Right forelimb (tissue), 1 donor: Measurements from ENCODE around the gene CLK4.

ENCODE experiments used
- DNase-seq: peaks from one replicate; pipeline ENCODE4 v3.0.0-alpha.2; 2018

Gene CLK4

GRCh38 chr5:178583279-178583678 lies 43.6 kb downstream of the CLK4 start:
- DNase-seq, result no peak

- no peak for DNase-seq
These were observed 44.6 kb downstream of the CLK4 start for GRCh38 chr5:178582291-178582690.

GRCh38 chr5:178581621-178582020 lies 45.2 kb downstream of the CLK4 start:
- DNase-seq, result no peak

GRCh38 chr5:178580271-178580955 lies 46.4 kb downstream of the CLK4 start:
- DNase-seq, result no peak

GRCh38 chr5:178577944-178578343 lies 48.9 kb downstream of the CLK4 start:
- DNase-seq, result no peak

- DNase-seq, result peak; percentile 50
These were observed 49.4 kb downstream of the CLK4 start for GRCh38 chr5:178577376-178577839.

GRCh38 chr5:178576591-178577351 lies 50.1 kb downstream of the CLK4 start:
- DNase-seq, result peak; percentile 66

GRCh38 chr5:178573216-178573615 lies 53.6 kb downstream of the CLK4 start:
- DNase-seq, result no peak

- no peak for DNase-seq
These were observed 54.2 kb downstream of the CLK4 start for GRCh38 chr5:178572617-178573016.

- no peak for DNase-seq
These were observed 57.4 kb downstream of the CLK4 start for GRCh38 chr5:178569485-178569884.

GRCh38 chr5:178564811-178565550 lies 61.9 kb downstream of the CLK4 start:
- no peak for DNase-seq

- DNase-seq, result no peak
These were observed 62.5 kb downstream of the CLK4 start for GRCh38 chr5:178564397-178564796.

- DNase-seq, result no peak
These were observed 63.2 kb downstream of the CLK4 start for GRCh38 chr5:178563621-178564020.

- no peak for DNase-seq
These were observed 65.0 kb downstream of the CLK4 start for GRCh38 chr5:178561746-178562264.

GRCh38 chr5:178560911-178561310 lies 65.9 kb downstream of the CLK4 start:
- DNase-seq, result no peak

GRCh38 chr5:178557416-178557815 lies 69.4 kb downstream of the CLK4 start:
- no peak for DNase-seq

- no peak for DNase-seq
These were observed 71.1 kb downstream of the CLK4 start for GRCh38 chr5:178555771-178556211.

GRCh38 chr5:178555005-178555404 lies 71.8 kb downstream of the CLK4 start:
- DNase-seq, result no peak

- no peak for DNase-seq
These were observed 72.5 kb downstream of the CLK4 start for GRCh38 chr5:178554311-178554710.

GRCh38 chr5:178553517-178553916 lies 73.3 kb downstream of the CLK4 start:
- no peak for DNase-seq
